GM19467 (cell line): ENCODE results near the gene CCDC91.

Experiments used
- ATAC-seq: cut with Tn5 transposase; IDR thresholded peaks from one replicate; pipeline ENCODE4 v1.9.1; 2021; ENCODE audit warnings: mild to moderate bottlenecking, moderate library complexity; ENCODE audit not compliant: unreplicated experiment

Gene CCDC91, protein sequence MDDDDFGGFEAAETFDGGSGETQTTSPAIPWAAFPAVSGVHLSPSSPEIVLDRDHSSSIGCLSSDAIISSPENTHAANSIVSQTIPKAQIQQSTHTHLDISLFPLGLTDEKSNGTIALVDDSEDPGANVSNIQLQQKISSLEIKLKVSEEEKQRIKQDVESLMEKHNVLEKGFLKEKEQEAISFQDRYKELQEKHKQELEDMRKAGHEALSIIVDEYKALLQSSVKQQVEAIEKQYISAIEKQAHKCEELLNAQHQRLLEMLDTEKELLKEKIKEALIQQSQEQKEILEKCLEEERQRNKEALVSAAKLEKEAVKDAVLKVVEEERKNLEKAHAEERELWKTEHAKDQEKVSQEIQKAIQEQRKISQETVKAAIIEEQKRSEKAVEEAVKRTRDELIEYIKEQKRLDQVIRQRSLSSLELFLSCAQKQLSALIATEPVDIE

DNA sequence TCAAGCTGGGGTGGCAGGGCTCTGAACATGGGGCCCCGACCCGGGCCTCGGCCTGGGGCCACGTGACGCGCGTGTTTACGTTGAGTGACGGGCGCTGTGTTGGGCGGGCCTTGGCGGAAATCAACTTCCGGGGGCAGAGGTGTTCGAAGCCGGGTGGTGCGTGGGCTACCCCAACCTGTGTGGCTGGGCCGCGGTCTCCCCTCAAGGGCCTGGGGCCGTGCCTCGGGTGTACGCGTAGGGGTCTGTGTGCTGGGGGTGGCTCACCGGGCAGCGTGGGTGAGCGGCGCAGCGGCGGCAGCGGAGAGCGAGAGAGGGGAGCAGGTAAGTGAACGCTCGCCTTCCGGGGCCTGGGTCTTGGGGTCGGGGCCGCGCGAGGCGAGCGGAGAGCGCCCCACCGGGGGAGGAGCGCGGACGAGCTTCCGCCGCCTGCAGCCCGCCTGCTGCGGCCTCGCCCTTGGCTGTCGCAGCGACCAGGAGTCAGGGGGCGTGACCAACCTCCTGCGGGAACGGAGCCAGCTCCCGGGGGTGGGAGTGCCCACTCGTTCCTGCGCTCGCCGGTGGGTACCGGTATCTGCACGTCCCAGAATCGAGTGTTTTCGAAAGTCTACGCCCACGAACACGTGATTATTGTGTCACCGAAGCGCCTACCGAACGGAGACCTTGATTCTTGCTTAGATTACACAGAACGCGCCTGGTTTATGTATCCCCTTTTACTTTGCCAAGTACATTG is at the start of gene CCDC91:
Gene CCDC91 (plus strand): TSS at position 136 of the 730 bp plus-strand sequence. CDS start 66,760 bp downstream, outside the sequence.
- ATAC-seq = peak; percentile 87

DNA sequence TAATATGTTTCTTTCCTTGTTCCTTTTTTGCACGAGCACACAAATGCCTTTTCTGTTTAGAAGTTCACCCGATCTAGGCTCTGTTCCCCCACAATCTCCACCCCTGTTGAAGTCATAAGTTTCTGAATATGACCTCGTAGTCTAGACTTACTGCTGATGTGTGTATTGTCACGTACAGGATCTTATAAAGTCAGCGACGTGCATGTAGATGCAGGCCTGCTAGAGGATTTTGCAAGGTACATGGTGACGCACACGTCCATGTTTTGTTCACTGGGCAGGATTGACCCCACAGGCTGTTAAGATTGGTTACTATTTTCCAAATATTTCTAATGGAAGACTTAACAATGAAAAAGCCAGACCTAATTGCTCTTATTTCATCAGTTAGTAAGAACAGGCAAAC is 46.2 kb upstream of the CCDC91 start:
- no peak for ATAC-seq

DNA sequence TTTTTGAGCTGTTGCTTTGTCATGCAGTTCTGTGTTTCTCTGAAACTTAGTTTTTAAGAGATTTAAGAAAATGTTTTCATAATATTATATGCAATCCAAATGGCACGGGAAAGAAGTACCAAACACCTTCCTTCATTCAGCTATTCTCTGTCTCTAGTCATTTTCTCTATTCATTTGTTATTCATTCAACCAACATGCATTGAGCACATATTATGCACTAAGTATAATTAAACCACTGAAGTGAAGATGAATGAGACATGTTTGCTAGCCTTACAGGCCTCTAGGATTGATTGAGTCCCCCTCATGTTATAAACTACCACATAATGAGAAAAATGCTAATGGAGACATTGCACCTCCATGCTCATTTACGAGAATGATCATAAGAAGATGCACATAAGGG is 45.7 kb upstream of the CCDC91 start:
- ATAC-seq = no peak

DNA sequence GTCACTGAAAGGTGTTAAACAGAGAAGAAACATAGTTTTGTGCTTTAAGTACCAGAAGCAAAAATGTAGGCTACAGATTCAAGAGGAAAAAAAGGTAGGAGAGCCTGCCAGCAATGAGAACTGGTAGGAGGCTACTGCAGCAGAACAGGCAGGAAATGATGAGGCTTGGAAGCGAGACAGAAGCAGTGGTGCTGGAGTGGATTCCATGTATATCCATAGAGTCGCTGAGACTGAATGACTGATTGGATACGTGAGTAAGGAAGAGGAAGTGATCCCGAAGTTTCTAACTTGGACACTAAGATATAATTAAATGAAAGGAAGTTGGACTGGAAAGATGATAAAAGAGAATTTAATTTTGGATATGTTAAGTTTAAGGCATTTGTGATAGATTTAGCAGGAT is 45.0 kb upstream of the CCDC91 start:
- no peak for ATAC-seq

DNA sequence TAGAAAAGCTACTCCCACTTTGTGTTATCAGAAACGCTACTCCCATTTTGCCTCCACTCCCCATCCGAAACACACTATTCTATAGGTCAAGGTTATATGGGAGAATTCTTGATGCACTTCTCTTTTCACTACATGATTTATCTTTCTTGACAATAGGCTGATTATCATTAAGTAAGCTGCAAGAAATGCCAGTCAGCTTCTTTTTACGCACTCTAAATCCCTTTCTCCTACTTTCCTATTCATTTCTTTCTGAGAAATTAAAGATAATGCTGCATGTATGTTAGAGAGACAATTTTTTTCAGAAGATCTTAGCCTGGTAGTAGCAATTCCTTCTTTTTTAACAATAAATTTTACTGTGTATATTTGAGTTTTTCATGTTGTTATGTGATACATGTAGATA is 41.0 kb upstream of the CCDC91 start:
- no peak for ATAC-seq

DNA sequence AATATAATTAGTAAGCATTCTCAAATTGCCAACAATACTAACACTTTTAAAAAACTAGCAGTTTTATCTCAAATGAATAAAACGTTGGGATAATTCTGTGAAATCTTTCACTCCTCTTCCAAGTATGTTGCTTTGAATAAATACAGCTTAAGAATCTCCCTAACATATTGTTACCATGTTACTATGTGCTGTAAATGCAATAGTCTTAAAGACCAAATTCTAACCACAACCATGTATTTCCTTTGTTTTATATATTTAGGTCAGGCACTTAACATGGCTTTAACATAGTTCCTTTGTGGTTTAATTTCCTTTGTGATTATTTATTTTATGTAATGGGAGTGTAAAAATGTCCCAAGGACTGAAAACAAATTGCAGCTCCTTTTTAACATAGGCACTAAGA is 33.9 kb upstream of the CCDC91 start:
- ATAC-seq = no peak

DNA sequence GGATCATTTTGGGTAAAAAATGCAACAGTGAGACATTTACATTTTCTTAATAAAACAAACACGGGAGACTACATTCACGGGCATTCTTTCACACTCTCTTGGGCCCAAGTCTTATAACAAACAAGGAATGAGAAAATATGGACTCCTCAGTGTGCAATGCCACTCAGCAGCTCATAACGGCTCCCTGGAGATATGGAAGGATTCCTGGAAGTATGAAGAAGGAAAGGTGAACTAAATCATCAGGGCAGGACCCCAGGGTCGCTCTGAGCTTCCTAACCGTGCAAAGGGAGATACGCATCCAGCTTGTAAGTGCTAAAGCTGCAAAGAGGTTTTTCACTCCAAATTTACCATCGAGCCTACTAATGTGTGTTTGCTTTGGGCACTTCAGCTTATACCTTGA is 33.5 kb upstream of the CCDC91 start:
- no peak for ATAC-seq

DNA sequence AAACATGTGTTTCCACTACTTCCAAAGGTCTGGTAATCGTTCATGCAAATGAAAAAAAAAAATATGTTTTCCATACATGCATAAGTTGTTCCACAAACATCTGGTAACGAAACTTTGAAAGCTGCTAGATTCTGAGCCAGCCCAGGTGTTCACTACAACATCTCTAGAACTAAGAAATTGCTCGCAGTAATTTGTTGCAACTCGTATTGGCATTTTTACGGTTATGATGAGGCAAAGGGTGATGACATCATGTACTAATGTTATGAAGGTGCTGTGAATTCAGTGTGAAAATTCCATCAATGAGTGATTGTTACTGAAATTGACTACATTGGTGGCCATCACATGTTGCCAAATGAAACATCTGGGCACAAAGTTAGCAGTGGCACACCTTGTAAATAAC is 31.9 kb upstream of the CCDC91 start:
- no peak for ATAC-seq

DNA sequence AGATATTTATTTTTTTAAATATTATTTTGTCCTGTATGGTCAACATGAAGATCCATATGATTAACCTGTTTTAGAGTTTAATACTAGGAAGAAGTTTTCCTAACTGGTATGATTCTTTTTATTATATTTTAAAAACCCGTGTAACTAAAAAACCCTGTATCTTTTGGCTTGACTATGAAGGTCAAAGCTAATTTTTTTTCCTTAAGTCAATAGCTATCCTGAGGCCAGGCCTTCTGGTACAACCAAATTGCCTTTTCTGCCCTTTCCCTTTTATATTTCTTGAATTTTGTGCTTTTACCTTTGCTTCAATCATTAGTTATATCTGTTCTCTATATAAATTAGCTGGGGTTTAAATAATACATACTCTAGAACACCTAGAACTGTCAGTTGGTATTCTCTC is 30.6 kb upstream of the CCDC91 start:
- ATAC-seq = no peak

DNA sequence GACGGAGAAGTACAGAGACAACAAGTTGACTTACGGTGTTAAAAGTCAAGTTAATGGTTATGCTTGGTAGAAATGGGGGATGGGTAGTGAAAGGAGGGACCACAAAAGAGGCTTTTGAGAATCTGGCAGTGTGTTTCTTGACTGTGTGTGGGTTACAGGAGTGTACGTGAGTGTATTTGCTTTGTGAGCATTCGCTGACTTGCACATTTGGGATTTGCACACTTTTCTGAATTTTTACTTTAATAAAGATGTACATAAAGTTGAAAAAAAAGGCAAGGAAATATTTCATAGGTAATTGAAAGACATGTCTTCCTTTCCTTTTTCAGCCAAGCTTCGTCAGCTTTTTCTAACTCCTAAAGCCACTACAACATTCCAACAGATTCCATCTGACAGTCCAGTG is 28.6 kb upstream of the CCDC91 start:
- ATAC-seq = no peak

DNA sequence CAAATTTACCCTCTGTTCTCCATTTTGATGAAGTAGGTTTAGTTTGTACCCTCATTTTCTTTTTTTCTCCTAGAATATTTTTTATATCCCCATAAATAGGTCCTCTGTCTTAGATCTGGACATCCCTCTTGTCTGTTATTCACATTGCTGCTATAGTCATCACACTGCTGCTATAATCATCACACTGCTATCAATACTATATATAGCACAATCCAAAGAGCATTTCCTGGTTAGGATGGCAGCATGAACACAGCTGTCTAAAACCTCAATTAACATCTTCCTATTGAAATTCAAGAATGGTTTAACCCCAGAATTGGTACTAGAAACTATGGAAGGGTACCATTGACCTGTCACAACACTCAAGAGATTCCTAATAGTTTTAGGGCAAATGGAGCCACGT is 27.6 kb upstream of the CCDC91 start:
- no peak for ATAC-seq

DNA sequence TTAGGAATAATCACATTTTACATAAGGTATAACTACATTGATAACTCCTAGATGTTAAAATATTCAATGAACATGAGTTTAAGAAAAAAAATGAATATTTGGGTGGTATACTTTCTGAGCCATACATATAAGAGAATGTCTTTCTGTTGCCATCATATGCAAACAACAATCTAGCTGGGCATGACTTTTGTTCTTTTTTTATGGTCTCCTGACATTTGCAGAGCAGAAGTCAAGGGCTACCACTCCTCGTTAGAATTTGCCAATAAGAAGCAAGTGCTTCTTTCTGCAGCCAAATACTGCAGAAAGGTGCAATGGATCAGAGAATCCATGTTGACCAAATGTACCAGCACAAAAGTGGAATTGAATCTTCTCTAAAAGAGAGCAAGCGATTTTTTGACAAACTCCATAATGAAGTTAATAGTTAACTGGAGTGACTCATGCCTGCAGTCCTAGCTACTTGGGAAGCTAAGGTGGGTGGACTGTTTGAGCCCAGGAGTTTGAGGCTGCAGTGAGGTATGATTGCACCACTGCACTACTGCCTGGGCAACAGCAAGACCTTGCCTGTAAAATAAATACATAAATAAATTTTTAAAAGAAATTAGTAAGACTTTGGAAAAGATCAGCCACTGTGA is 25.5 kb upstream of the CCDC91 start:
- ATAC-seq = no peak

DNA sequence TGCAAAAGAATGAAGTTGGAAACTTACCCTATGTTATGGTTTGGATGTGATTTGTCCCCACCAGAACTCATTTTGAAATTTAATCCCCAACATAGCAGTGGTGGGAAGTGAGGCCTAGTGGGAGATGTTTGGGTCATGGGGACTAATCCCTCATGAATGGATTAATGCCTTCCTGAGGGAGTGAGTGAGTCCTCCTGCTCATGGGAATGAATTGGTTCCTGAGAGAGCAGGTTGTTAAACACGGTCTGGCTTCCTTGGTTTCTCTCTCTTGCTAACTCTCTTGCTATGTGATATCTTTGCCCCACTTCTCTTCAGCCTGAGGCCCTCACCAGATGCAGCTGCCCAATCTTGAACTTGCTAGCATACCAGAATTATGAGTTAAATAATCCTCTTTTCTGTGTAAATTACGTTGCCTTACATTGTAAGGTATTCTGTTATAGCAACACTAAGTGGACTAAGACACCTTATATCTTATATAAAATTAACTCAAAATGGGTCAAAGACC is 22.2 kb upstream of the CCDC91 start:
- ATAC-seq = no peak

DNA sequence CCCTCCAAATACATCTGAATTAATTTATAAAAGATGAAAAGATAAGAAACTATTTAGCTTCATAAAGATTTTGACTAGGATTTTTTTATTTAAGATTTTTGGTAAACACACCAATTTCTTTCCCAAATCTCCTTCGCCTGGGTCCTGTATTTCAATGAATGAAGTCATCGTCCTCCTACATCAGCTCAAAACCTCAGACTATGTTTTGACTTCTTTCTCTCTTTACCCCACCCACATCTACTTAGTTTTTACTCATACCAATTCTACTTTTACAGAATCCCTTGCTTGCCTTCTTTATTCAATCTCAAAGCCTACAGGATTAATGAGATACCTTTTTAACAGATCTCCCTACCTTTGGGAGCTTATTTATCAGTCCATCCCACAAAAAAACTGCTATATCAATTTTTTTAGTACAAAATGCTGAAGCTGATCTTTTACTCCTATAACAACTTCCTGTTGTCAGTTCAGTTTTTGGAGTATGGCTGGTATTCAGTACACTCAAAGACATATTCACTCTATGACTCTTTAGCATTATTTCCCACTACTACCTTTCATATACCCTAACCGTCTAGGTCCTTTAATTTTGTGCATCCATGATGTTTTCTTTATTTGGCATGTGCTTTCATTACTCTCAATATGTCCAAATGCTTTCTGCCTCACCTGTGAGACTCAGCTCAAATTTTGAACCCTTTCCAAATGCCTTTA is 18.7 kb upstream of the CCDC91 start:
- no peak for ATAC-seq

DNA sequence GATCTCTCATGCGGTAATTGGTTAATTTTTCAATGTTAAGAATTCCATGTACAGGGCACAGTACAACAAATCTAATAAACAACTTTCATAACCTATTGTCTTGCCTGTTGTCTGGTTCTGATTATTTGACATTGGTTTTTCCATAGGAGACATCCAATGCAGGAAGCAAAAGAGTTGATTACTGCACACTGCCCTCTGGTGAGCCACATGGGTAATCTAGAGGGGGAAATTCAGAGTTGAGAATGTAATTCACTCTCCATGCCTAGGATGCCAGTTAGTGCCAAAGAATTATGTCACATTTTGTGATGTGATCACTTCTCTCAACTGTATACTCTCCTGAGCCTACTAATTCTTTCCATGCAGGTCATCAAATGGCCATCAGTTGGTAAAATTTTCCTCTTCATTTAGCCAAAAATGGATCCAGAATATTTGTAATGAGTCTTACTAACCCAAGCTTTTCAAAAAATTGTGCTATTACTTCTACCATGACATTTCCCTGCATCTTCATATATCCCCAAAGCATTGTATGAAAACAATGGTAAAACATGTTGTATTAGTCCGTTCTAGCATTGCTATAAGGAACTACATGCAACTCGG is 17.7 kb upstream of the CCDC91 start:
- no peak for ATAC-seq

DNA sequence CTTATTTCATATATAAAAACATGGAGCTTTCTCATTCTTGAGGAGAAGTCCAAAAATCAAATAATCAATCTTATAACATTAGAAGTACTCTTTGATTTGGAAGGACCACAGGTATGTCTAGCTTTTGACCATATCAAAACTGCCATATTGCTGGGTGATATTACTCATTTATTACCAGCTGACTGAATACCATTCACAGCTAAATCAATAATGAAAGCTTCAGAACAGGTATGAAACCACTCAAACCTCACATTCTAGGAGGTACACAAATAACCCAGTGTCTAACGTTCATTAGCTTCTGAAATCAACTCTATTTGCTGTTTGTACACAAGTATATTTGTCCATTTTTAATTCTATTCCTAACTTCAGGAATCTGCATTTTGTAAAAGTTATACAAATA is 16.8 kb upstream of the CCDC91 start:
- ATAC-seq = no peak

DNA sequence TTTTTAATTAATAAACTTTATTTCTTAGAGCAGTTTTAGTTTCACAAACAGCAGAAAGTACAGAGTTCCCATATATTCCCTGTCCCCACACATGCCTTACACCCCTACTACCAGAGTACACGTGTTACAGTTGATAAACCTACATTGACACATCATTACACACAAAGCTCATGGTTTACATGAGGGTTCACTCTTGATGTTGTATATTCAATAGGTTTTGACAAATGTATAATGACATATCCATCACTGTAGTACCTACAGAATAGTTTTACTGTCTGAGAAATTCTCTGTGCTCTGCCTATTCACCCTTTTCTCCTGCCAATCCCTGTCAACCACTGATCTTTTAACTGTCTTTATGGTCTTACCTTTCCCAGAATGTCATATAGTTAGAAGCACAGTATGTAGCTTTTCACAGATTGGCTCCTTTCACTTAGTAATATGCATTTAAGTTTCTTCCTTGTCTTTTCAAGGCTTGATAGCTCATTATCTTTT is 15.1 kb upstream of the CCDC91 start:
- ATAC-seq = no peak

DNA sequence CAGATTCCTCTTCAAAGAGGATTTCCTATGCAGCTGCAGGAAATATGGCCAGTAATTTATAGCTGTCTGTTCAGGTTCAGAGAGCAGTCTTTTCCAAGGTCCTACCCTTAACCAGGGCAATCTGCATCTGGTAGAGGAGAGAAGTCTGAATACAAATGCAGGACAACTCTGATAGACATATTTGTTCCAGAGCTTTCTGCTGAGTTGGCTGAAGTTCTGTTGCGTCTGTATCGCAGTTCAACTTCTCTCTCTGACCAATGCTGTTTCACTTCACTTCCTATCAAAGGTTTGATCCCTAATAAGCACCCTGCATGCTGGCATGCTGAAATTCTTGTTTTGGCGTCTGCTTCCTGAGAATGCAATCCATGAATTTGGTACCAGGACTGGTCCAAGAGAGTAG is 14.0 kb upstream of the CCDC91 start:
- ATAC-seq = no peak

DNA sequence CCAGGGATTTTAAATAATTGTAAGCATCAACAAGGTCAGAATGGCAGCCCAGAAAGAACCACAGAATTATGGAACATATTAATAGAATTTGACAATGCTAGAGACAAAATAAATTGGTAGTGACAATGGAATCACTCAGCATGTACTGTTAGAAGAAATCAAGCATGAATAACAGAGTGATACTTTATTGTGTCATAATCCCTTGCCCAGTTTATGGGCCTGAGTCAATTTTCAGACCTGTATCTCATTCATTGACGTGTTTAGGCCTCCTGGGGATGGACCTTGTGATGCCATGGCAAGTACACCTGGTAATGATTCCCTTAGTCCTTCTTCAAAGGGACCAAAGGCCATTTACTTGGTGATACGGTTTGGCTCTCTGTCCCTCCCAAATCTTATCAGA is 12.8 kb upstream of the CCDC91 start:
- no peak for ATAC-seq

DNA sequence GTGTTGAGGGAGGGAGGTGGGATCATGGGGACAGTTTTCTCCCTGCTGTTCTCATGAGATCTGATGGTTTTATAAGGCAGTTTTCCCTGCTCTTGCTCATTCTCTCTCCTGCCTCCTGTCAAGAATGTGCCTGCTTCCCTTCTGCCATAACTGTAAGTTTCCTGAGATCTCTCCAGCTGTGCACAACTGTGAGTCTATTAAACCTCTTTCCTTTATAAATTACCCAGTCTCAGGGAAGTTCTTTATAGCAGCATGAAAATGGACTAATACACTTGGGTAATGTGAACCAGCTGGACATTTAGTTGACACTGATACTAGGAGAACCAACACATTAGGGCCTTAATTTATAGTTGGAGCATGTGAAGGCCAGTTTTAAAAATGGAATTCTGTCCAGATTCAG is 12.4 kb upstream of the CCDC91 start:
- no peak for ATAC-seq

DNA sequence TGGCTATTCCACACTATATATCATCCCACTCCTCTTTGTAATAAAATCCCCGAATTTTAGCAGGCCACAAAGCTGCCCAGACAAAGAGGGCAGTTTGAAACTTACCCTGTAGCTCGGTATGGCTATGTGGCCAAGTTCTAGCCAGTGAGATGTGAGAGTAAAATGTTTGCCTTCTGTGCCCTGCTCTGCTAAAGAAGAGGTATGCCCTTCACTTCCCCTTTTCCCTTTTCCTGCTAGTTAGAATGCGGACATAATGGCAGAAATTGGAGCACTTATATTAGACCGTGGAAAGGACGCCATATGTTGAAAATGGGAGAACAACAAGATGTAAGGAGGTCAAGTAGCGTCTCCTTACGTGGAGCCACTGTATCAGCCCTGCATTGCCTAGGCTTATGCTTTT is 11.5 kb upstream of the CCDC91 start:
- ATAC-seq = no peak
